HepG2 (cell line): ENCODE data around the gene SRRT. TPM values are rescaled to one million over a fixed set of nuclear protein-coding genes. Genes with fewer than 3 reads are reported as not detected.

Source experiments
- HCFC1 ChIP-seq: fragments of 150-350 bp; IDR thresholded peaks from 2 replicates; pipeline ENCODE4 v1.6.1; 2014; ENCODE audit warnings: low read depth, low read length
- HES4 ChIP-seq: sonication (generic); formaldehyde crosslinking; IDR thresholded peaks from 2 replicates; pipeline ENCODE4 v1.9.0; 2021; ENCODE audit warnings: mild to moderate bottlenecking, missing genetic modification reagents, borderline replicate concordance
- HIVEP1 ChIP-seq: sonication (generic); formaldehyde crosslinking; IDR thresholded peaks from 2 replicates; pipeline ENCODE4 v1.4.0; 2020; ENCODE audit warnings: mild to moderate bottlenecking, missing genetic modification reagents
- KAT2B ChIP-seq: fragments of 150-350 bp; IDR thresholded peaks from 2 replicates; pipeline ENCODE4 v1.6.1; 2014; ENCODE audit warnings: low read depth, low read length, borderline replicate concordance
- RAD51 ChIP-seq: fragments of 450-650 bp; IDR thresholded peaks from 2 replicates; pipeline ENCODE4 v1.6.1; 2016; ENCODE audit warnings: borderline replicate concordance
- SIN3B ChIP-seq: fragments of 150-350 bp; IDR thresholded peaks from 2 replicates; pipeline ENCODE4 v1.6.1; 2014; ENCODE audit warnings: low read length
- TFAP4 ChIP-seq: sonication (generic); IDR thresholded peaks from 2 replicates; pipeline ENCODE4 v1.6.1; 2016; ENCODE audit warnings: low read depth, borderline replicate concordance
- TIGD3 ChIP-seq: sonication (generic); formaldehyde crosslinking; IDR thresholded peaks from 2 replicates; pipeline ENCODE4 v1.5.1; 2020; ENCODE audit warnings: mild to moderate bottlenecking, missing genetic modification reagents, borderline replicate concordance
- XRCC5 ChIP-seq: fragments of 200-400 bp; formaldehyde crosslinking; optimal IDR thresholded peaks from 2 replicates; pipeline ENCODE3; 2017; ENCODE audit warnings: mild to moderate bottlenecking, low read length
- ZBED4 ChIP-seq: sonication (generic); formaldehyde crosslinking; IDR thresholded peaks from 2 replicates; pipeline ENCODE4 v1.4.0; 2020; ENCODE audit warnings: missing genetic modification reagents, borderline replicate concordance
- ZFP41 ChIP-seq: sonication (generic); formaldehyde crosslinking; IDR thresholded peaks from 2 replicates; pipeline ENCODE4 v1.4.0; 2020; ENCODE audit warnings: mild to moderate bottlenecking, missing genetic modification reagents, borderline replicate concordance
- ZFP82 ChIP-seq: sonication (generic); formaldehyde crosslinking; IDR thresholded peaks from 2 replicates; pipeline ENCODE4 v1.5.1; 2020; ENCODE audit warnings: mild to moderate bottlenecking, missing genetic modification reagents, borderline replicate concordance
- ZNF446 ChIP-seq: sonication (generic); formaldehyde crosslinking; IDR thresholded peaks from 2 replicates; pipeline ENCODE4 v1.5.0; 2020; ENCODE audit warnings: mild to moderate bottlenecking, missing genetic modification reagents
- ZNF605 ChIP-seq: sonication (generic); formaldehyde crosslinking; IDR thresholded peaks from 2 replicates; pipeline ENCODE4 v1.8.0; 2022; ENCODE audit warnings: mild to moderate bottlenecking, missing genetic modification reagents
- ZNF672 ChIP-seq: sonication (generic); formaldehyde crosslinking; IDR thresholded peaks from 2 replicates; pipeline ENCODE4 v1.8.1; 2022; ENCODE audit warnings: missing genetic modification reagents
- ZNF678 ChIP-seq: sonication (generic); formaldehyde crosslinking; IDR thresholded peaks from 2 replicates; pipeline ENCODE4 v1.4.0; 2020; ENCODE audit warnings: mild to moderate bottlenecking, missing genetic modification reagents
- ZNF7 ChIP-seq: IDR thresholded peaks from 2 replicates; pipeline ENCODE4 v1.6.1; 2016; ENCODE audit warnings: missing biosample characterization, missing genetic modification reagents
- polyA plus RNA-seq, 8 experiments: library from polyadenylated mRNA; depleted of rRNA in 3 of 8; stranded (reverse) in 7 of 8; unstranded in 1 of 8; fragments of >200 nt; fragmentation: Illumina TruSeq in 4 of 8; extraction: Trizol in 4 of 8; gene quantifications; 2 replicates each; pipeline versions ENCODE4 v1.2.1 to v1.2.3, GENCODE V29; 2011 to 2016; ENCODE audit warnings: low read depth in 4 of 8, missing spikeins in 1 of 8, mixed read lengths in 1 of 8; ENCODE audit not compliant: insufficient read depth in 1 of 8
- total RNA-seq, 5 experiments: library from RNA; depleted of rRNA; stranded (reverse); fragments of >200 nt; fragmentation: Illumina TruSeq; extraction: Trizol; gene quantifications; 2 replicates each; pipeline ENCODE4 v1.2.3, GENCODE V29; 2016; ENCODE audit warnings: low read depth in 1 of 5
- TF ChIP-seq, protein P1 (sequence below), 2 experiments: sonication (generic) in 1 of 2; formaldehyde crosslinking in 1 of 2; IDR thresholded peaks; 2 replicates each; pipeline versions ENCODE4 v1.5.1 to v1.6.1; 2011 to 2020; ENCODE audit warnings: borderline replicate concordance in 1 of 2, low read depth in 1 of 2, low read length in 1 of 2, mild to moderate bottlenecking in 1 of 2, missing genetic modification reagents in 1 of 2, moderate library complexity in 1 of 2
- TF ChIP-seq, protein P2 (sequence below): sonication (generic); formaldehyde crosslinking; IDR thresholded peaks from 2 replicates; pipeline ENCODE4 v1.4.0; 2020; ENCODE audit warnings: low read depth, mild to moderate bottlenecking, missing genetic modification reagents

SRRT gene
- total and polyA plus RNA-seq, 2 of the 13 experiments (the other 11 are each of a cell fraction or from before 2014, with no cell fraction given): 26.2 to 106 TPM

GRCh38 chr7:100852048-100852872 lies 22.6 kb upstream of the SRRT start, which contains the start of gene SLC12A9 (continued):
- TF ChIP-seq TIGD3 (CRISPR knock-in tag) (no peak), ZNF672 (no peak), TFAP4 (no peak; the same call in 1 of the 2 replicates), XRCC5 (peak; percentile 13), ZNF446 (no peak), RAD51 (no peak), ZNF605 (peak; percentile 64), HES4 (no peak), ZFP82 (CRISPR knock-in tag) (no peak), KAT2B (no peak), SIN3B (no peak), HCFC1 (no peak), ZFP41 (CRISPR knock-in tag) (no peak), HIVEP1 (peak; percentile 86; the same call in 1 of the 2 replicates), ZNF7 (CRISPR knock-in tag) (no peak), ZBED4 (no peak), ZNF678 (CRISPR knock-in tag) (no peak)
- TF ChIP-seq, protein P1, sequence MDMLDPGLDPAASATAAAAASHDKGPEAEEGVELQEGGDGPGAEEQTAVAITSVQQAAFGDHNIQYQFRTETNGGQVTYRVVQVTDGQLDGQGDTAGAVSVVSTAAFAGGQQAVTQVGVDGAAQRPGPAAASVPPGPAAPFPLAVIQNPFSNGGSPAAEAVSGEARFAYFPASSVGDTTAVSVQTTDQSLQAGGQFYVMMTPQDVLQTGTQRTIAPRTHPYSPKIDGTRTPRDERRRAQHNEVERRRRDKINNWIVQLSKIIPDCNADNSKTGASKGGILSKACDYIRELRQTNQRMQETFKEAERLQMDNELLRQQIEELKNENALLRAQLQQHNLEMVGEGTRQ (IDR thresholded peaks at IDR 0.05; ENCODE audit: low read depth, low read length): no peak; the same call in 1 of the 2 replicates
- TF ChIP-seq, protein P1 (CRISPR knock-in tag; IDR thresholded peaks at IDR 0.05; ENCODE audit: borderline replicate concordance): peak; percentile 47; the same call in 1 of the 2 replicates
- TF ChIP-seq, protein P2, sequence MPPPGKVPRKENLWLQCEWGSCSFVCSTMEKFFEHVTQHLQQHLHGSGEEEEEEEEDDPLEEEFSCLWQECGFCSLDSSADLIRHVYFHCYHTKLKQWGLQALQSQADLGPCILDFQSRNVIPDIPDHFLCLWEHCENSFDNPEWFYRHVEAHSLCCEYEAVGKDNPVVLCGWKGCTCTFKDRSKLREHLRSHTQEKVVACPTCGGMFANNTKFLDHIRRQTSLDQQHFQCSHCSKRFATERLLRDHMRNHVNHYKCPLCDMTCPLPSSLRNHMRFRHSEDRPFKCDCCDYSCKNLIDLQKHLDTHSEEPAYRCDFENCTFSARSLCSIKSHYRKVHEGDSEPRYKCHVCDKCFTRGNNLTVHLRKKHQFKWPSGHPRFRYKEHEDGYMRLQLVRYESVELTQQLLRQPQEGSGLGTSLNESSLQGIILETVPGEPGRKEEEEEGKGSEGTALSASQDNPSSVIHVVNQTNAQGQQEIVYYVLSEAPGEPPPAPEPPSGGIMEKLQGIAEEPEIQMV (CRISPR knock-in tag): no peak
